Astrocyte (in vitro differentiated cells and primary cell): Measurements from ENCODE around the gene RBM11.

Experiments
- CTCF ChIP-seq: IDR thresholded peaks from 2 replicates; pipeline ENCODE4 v1.5.1; 2011; ENCODE audit warnings: low read depth, mild to moderate bottlenecking, inconsistent platforms, low read length, moderate library complexity; ENCODE audit not compliant: insufficient read depth
- EZH2 ChIP-seq: IDR thresholded peaks from 2 replicates; pipeline ENCODE4 v1.6.1; 2012; ENCODE audit warnings: mild to moderate bottlenecking, low read length, inconsistent platforms; ENCODE audit not compliant: insufficient read depth

DNA sequence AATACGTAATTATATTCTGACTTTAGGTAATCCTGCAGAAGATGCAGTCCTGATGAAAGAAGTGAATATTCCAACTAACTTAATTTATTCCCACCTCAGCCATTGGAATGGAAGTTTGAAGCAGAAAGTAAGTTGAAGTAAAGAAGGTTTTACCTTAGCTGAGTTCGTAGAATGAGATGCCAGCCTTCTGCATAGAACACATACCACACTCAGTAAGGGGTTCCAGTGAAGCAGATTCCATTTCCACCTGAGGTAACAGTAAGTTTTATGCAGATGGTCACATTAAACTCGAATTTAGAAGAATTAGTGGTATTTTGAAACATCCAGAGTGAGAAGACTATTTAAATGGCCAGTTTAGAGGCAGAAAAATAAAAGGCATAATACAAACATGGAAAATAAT, 20.2 kb downstream of the RBM11 start:
- no peak for TF ChIP-seq CTCF
- TF ChIP-seq EZH2: no peak
